ENCODE results near the gene ZNF74. TPM values are rescaled to one million over a fixed set of nuclear protein-coding genes. Genes with fewer than 3 reads are reported as not detected.
A peak's percentile ranks its signal among the peaks of the same experiment; 100 is the strongest.
"Not testable (repeated sequence)": the region's sequence is repeated elsewhere in the genome, so short reads cannot be mapped to it uniquely, and the experiment has no call there.

ZNF74 gene
- total RNA-seq, result 8.5 TPM

- DNase-seq, result peak; percentile 90
Measured at GRCh38 chr22:20393705-20394476, at the start of gene ZNF74. Gene ZNF74, plus strand, starts transcription at chr22:20394151. Its CDS starts 478 bp downstream, at chr22:20394629.

GRCh38 chr22:20346553-20346952, 47.4 kb upstream of the ZNF74 start:
- DNase-seq, result not testable (repeated sequence)

GRCh38 chr22:20352536-20352935, 41.4 kb upstream of the ZNF74 start:
- not testable (repeated sequence) for DNase-seq

GRCh38 chr22:20354238-20354975, 39.5 kb upstream of the ZNF74 start:
- no peak for DNase-seq

GRCh38 chr22:20355939-20356636, 37.9 kb upstream of the ZNF74 start:
- not testable (repeated sequence) for DNase-seq

- not testable (repeated sequence) for DNase-seq
Measured at GRCh38 chr22:20356906-20357305, 37.0 kb upstream of the ZNF74 start.

GRCh38 chr22:20357967-20358366, 36.0 kb upstream of the ZNF74 start:
- DNase-seq, result not testable (repeated sequence)

GRCh38 chr22:20358503-20359239, 35.3 kb upstream of the ZNF74 start:
- not testable (repeated sequence) for DNase-seq

- not testable (repeated sequence) for DNase-seq
Measured at GRCh38 chr22:20360261-20360660, 33.7 kb upstream of the ZNF74 start.

- not testable (repeated sequence) for DNase-seq
Measured at GRCh38 chr22:20360866-20361751, 32.8 kb upstream of the ZNF74 start.

- DNase-seq, result not testable (repeated sequence)
Measured at GRCh38 chr22:20361752-20362229, 32.2 kb upstream of the ZNF74 start.

- not testable (repeated sequence) for DNase-seq
Measured at GRCh38 chr22:20362403-20362802, 31.5 kb upstream of the ZNF74 start.

GRCh38 chr22:20364335-20365260, 29.4 kb upstream of the ZNF74 start:
- DNase-seq, result not testable (repeated sequence)

- DNase-seq, result not testable (repeated sequence)
Measured at GRCh38 chr22:20366841-20367240, 27.1 kb upstream of the ZNF74 start.

GRCh38 chr22:20368875-20369274, 25.1 kb upstream of the ZNF74 start:
- not testable (repeated sequence) for DNase-seq

GRCh38 chr22:20371687-20372086, 22.3 kb upstream of the ZNF74 start:
- DNase-seq, result not testable (repeated sequence)

GRCh38 chr22:20372406-20372854, 21.5 kb upstream of the ZNF74 start:
- DNase-seq, result not testable (repeated sequence)

GRCh38 chr22:20373195-20373706, 20.7 kb upstream of the ZNF74 start:
- DNase-seq, result not testable (repeated sequence)

- not testable (repeated sequence) for DNase-seq
Measured at GRCh38 chr22:20374130-20374529, 19.8 kb upstream of the ZNF74 start.
